OCI-LY1 (cell line): ENCODE data around the gene CEP63.
A peak's percentile ranks its signal among the peaks of the same experiment; 100 is the strongest.

Experiments used
- CTCF ChIP-seq: fragments of 200-600 bp; sonication (generic), shearing (Covaris generic); IDR thresholded peaks from 2 replicates; pipeline ENCODE4 v1.5.1; 2017; ENCODE audit warnings: mild to moderate bottlenecking, antibody characterized with exemption, low read length, moderate library complexity, mixed read lengths
- EZH2 ChIP-seq: fragments of 200-600 bp; sonication (generic), shearing (Covaris generic); IDR thresholded peaks from 2 replicates; pipeline ENCODE4 v1.8.0; 2017; ENCODE audit warnings: borderline replicate concordance, mixed run types, mild to moderate bottlenecking, antibody characterized with exemption, low read length, moderate library complexity, mixed read lengths

- TF ChIP-seq CTCF, result peak; percentile 70
- no peak for TF ChIP-seq EZH2
Measured at GRCh38 chr3:134527037-134527436, 41.2 kb downstream of the CEP63 start.
